Esophagus (tissue), 2 donors: ENCODE data around the gene PBX3. TPM values are rescaled to one million over a fixed set of nuclear protein-coding genes. Genes with fewer than 3 reads are reported as not detected.

ENCODE experiments used
- H3K27ac ChIP-seq, 2 donors: one replicate each; pipeline ENCODE4 v1.5.1; 2013; ENCODE audit warnings: low read depth in 2 of 2, mild to moderate bottlenecking in 2 of 2, inconsistent platforms in 1 of 2, low read length in 1 of 2, moderate library complexity in 1 of 2
- H3K27me3 ChIP-seq, 2 donors: one replicate each; pipeline ENCODE4 v1.6.1; 2013; ENCODE audit warnings: low read length in 2 of 2, control low read depth in 1 of 2, mild to moderate bottlenecking in 1 of 2; ENCODE audit not compliant: insufficient read depth in 2 of 2, control insufficient read depth in 1 of 2
- H3K36me3 ChIP-seq, 2 donors: one replicate each; pipeline ENCODE4 v1.6.1; 2013; ENCODE audit warnings: low read length in 1 of 2; ENCODE audit not compliant: control insufficient read depth in 2 of 2, insufficient read depth in 2 of 2
- H3K4me1 ChIP-seq, 2 donors: one replicate each; pipeline ENCODE4 v1.6.1; 2013; ENCODE audit warnings: low read length in 1 of 2; ENCODE audit not compliant: control insufficient read depth in 2 of 2, insufficient read depth in 2 of 2
- H3K4me3 ChIP-seq, 2 donors: one replicate each; pipeline ENCODE4 v1.5.1; 2013; ENCODE audit warnings: low read length in 2 of 2, mild to moderate bottlenecking in 2 of 2, low read depth in 1 of 2, moderate library complexity in 1 of 2
- H3K9me3 ChIP-seq, 2 donors: one replicate each; pipeline ENCODE4 v1.6.1; 2013; ENCODE audit warnings: mild to moderate bottlenecking in 2 of 2, low read depth in 1 of 2, low read length in 1 of 2, moderate library complexity in 1 of 2; ENCODE audit not compliant: control insufficient read depth in 2 of 2, insufficient read depth in 1 of 2
- WGBS, 2 donors: extraction: QIAGEN DNeasy Blood & Tissue Kit; methylation state at CpG; one replicate each; pipeline ENCODE4 v1.1.7; 2013; 5-methylcytosine and 5-hydroxymethylcytosine counted together
- polyA plus RNA-seq, 2 donors: library from polyadenylated mRNA; stranded (reverse); fragments of 200-250 nt; gene quantifications; one replicate each; pipeline ENCODE4 v1.2.3, GENCODE V29; 2013
- donor health status: healthy with polysubstance abuse.
- donor health status: Bipolar disorder and iron deficiency.

The PBX3 gene
- polyA plus RNA-seq, result 1 to 10 TPM; 3.5 to 6.9 TPM

DNA sequence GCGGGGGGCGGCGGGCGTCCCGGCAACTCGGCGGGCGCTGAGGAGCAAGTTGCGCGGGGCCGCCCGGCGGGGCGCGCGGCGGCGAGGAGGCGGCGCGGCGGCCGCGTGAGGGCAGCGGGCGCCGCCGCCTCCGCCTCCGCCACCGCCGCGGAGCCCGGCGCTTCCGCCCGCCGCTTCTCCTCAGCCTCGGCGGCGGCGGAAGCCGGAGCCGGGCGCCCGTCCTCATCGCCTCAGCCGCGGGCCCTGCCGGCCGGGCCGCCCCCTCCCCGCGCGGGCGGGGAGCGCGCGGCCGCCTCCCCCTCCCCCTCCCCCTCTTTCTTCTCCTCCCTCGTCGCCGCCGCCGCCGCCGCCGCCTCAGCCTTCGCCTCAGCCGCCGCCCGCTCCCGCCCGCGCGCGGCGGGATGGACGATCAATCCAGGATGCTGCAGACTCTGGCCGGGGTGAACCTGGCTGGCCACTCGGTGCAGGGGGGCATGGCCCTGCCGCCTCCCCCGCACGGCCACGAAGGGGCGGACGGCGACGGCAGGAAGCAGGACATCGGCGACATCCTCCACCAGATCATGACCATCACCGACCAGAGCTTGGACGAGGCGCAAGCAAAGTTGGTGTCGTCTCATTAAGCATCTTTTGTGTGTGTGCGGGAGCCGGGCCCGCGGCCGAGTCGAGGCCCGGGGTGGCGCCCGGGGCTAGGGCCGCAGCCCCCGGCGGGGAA, at the start of gene PBX3:
PBX3 (plus strand) TSS at position 321 of the 712 bp plus-strand sequence.
- Histone ChIP-seq H3K4me1 (peaks cover 0 to 2% of the 10 kb centered on the region in 2 donors), H3K27me3 (no peaks in the 10 kb centered on the region), H3K36me3 (no peaks in the 10 kb centered on the region), H3K4me3 (peak within 1 kb of the TSS; percentile 83 to 88), H3K9me3 (no peaks in the 10 kb centered on the region), H3K27ac (peak within 1 kb of the TSS; percentile 90 to 91)
- 0% methylated on average over 64 to 106 of the region's 107 CpGs for WGBS, 2 donors

DNA sequence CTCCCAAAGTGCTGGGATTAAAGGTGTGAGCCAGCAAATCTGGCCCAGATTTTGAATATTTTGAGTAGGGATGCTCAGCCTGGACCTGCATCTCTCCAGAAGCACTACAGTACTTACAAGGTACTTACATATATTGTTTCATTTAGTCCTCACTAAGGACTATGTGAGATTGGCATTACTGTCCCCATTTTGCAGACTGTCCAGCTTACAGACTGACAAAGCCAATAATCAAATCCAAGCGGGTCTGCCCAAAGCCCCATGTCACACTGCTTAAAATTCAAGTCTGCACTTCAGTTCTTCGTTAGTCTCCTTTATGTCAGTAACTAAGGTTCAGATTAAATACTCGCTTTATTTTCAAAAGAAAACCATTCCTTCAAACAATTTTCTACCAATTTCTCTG, 47.3 kb upstream of the PBX3 start:
- 92 to 96% methylated on average over 3 of the region's 3 CpGs for WGBS, 2 donors
- Histone ChIP-seq H3K4me3 (no peak overlapping the region), H3K36me3 (peaks cover 0 to 4% of the 10 kb centered on the region in 2 donors), H3K4me1 (no peaks in the 10 kb centered on the region), H3K27me3 (no peaks in the 10 kb centered on the region), H3K27ac (no peak overlapping the region), H3K9me3 (no peaks in the 10 kb centered on the region)

DNA sequence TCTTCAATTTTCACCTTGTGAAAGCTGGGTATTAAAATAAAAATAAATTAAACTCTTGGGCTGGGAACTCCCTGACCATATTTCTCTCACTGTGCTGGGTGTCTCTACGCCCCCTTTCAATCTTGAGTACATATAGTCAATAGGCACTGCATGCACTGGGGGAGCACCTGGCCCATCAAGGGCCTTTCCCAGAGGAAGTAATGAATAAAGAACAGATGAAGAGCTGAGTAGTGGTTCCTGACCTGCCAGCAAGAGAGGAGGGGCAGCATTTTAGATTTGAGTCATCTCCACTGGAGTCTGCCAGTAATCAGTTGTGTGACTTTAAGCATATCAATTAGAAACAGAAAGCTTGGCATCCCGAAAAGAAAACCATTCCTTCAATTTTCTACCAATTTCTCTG, 46.4 kb upstream of the PBX3 start:
- Histone ChIP-seq H3K4me3 (no peak overlapping the region), H3K27me3 (no peaks in the 10 kb centered on the region), H3K36me3 (peaks cover 0 to 4% of the 10 kb centered on the region in 2 donors), H3K4me1 (no peaks in the 10 kb centered on the region), H3K9me3 (no peaks in the 10 kb centered on the region), H3K27ac (no peak overlapping the region)
- WGBS, 2 donors, result 50 to 55% methylated on average over 2 of the region's 2 CpGs

DNA sequence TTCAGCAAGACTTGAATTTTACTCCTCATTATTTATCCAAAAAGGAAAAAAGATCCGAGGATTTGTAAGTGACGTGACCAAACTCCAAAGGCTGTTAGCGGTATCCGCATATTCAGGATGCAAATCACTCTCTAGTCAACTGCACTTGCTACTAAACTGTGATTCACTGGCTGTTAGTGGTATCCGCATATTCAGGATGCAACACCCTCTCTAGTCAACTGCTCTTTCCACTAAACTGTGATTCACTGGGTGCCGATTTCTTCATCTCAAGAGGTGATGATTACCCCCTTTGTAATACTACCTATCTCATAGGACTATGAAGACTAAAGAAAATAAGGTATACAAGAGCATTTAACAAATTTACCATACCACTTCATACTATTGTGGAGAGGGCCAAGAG, 45.8 kb upstream of the PBX3 start:
- 75 to 81% methylated on average over 6 of the region's 6 CpGs for WGBS, 2 donors
- no peak overlapping the region for H3K27ac ChIP-seq
- peaks cover 0 to 4% of the 10 kb centered on the region in 2 donors for H3K36me3 ChIP-seq
- no peaks in the 10 kb centered on the region for H3K27me3 ChIP-seq
- no peak overlapping the region for H3K4me3 ChIP-seq
- H3K4me1 ChIP-seq, result no peaks in the 10 kb centered on the region
- H3K9me3 ChIP-seq, result no peaks in the 10 kb centered on the region

DNA sequence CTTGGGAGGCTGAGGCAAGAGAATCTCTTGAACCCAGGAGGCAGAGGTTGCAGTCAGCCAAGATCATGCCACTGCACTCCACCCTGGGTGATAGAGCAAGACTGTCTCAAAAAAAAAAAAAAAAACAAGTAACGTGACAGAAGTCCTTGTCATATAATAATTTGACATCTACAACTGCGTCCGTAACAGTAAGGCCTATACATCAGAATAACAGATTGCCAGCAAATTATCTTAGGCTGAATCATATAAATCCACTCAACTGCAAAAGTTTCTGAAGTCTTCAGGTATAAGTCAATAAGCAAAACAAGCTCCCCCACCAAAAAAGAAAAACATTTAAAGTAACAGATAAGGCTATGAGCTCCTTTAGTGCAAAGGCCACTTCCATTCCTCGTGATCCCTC, 43.5 kb upstream of the PBX3 start:
- Histone ChIP-seq H3K27me3 (no peaks in the 10 kb centered on the region), H3K4me3 (no peak overlapping the region), H3K27ac (no peak overlapping the region), H3K9me3 (no peaks in the 10 kb centered on the region), H3K4me1 (no peaks in the 10 kb centered on the region), H3K36me3 (peaks cover 0 to 4% of the 10 kb centered on the region in 2 donors)
- WGBS, 2 donors, result 86 to 89% methylated on average over 4 of the region's 4 CpGs

DNA sequence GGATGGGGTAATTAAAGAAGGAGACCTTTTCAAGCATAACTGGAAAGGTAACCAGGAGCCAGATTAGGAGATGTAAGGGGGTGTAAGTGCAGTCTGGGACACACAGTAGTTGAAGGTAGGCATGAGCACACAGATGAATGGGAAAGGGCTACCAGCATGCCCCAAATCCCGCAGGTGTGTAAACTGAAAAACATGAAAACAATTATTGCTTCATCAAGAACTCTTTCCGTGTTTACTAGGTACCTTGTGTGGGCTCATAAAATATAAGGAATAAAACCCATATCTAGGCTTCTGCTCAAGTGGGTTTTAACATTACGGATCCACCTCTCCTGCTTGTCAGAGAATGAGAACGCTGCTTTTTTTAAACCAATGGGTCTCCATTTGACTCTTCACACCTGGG, 41.3 kb upstream of the PBX3 start:
- Histone ChIP-seq H3K9me3 (no peaks in the 10 kb centered on the region), H3K27ac (no peak overlapping the region), H3K4me3 (peak overlapping the region; percentile 92 to 96), H3K36me3 (peaks cover 0 to 4% of the 10 kb centered on the region in 2 donors), H3K27me3 (no peaks in the 10 kb centered on the region), H3K4me1 (no peaks in the 10 kb centered on the region)
- 81 to 82% methylated on average over 4 of the region's 4 CpGs for WGBS, 2 donors

DNA sequence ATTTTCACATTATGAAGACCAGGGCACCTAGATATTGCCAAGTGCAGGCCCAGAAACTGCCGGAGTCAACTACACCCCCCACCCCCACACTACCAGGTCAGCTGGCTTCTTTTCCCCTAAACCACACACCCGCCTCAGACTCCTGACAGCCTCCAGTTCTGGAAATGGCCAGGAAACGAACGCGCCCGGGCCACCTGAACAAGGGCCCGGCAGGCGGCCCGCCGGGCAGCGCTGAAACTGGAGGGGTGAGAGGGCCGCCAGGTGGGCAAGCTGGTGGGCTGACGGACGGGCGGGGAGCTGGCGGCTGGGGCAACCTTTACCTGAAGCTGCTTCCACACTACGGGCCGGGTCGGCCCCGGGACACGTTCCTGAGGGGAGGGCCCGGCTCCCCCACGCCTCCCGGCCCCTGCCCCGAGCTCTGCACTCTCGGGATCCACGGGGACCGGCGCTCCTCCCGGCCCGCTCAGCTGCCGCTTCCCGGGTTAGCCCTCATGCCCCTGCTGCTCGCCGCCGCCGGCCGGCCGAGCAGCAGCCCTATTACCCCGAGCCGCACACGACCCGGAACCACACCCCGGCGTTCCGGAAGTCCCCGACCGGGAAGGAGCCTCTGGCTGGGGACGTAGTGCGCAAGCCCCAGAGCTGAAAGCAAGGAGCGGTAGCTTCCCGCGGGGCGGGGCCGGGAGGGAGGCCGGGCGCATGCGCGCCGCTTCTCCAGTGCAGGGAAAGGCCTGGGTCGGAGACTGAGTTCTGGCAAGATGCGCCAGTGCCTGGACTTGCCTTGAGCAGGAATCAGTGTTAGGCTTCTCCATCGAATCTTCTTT, 40.3 kb upstream of the PBX3 start, which contains the start of gene MAPKAP1:
MAPKAP1 (minus strand) TSS at position 558 of the 821 bp plus-strand sequence. CDS start 34,634 bp downstream, outside the sequence.
- Histone ChIP-seq H3K36me3 (peaks cover 0 to 4% of the 10 kb centered on the region in 2 donors), H3K4me3 (peak within 1 kb of the TSS; percentile 92 to 96), H3K27ac (peak within 1 kb of the TSS; percentile 46 to 72), H3K4me1 (no peaks in the 10 kb centered on the region), H3K27me3 (no peaks in the 10 kb centered on the region), H3K9me3 (no peaks in the 10 kb centered on the region)
- 0 to 1% methylated on average over 58 to 63 of the region's 63 CpGs for WGBS, 2 donors

DNA sequence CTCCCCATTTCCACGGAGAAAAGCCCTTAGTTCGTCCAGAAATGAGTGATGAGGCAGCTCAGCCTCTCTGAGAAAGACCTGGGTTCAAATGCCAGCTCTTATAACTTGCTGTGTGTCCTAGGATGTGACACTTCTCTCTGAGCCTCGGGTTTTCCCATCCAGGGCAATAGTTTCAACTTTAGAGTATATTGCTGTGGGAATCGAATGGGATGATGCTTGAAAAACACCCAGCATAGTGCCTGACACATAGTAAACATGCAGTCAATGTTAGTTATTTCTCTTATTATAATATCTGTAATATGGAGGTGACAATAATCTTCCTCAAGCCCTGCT, 39.7 kb upstream of the PBX3 start:
- WGBS, 2 donors, result 22 to 25% methylated on average over 4 of the region's 4 CpGs
- no peaks in the 10 kb centered on the region for H3K9me3 ChIP-seq
- peaks cover 0 to 4% of the 10 kb centered on the region in 2 donors for H3K36me3 ChIP-seq
- peak overlapping the region; percentile 46 to 69 for H3K27ac ChIP-seq
- H3K27me3 ChIP-seq, result no peaks in the 10 kb centered on the region
- H3K4me1 ChIP-seq, result no peaks in the 10 kb centered on the region
- H3K4me3 ChIP-seq, result peak overlapping the region in 1 of 2 donors; percentile 96

DNA sequence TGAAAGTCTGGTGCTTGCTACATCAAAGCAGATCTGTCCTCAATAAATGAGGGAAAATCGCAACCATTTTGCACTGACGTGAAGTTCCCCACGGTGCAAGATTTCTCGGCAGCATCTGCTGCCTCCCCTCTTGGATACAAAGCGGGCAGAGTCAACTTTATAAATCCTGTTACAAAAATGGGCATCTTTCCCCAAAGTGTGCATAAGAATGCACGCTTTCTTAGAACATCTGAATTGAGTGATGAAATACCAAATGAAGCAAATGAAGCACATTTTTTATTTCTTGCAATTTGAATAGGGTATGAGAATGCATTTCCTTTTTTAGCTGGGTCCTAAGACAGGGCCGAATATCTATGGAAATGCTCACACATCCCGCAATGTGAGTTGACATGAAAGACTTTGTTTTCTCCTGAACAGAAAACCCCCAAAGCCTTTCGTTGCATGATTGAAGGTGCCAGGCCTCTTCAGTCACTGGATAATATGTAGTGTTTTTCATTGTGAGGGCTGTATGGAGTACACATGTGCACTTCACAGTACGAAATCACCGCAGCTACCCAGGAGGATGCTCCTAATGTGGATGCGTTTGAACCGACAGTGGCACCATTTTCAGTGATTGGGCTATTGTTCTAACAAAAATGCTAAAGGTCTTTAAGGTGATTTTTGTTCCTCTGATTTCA, 20.6 kb upstream of the PBX3 start:
- Histone ChIP-seq H3K27me3 (no peaks in the 10 kb centered on the region), H3K9me3 (no peaks in the 10 kb centered on the region), H3K27ac (no peak overlapping the region), H3K36me3 (no peaks in the 10 kb centered on the region), H3K4me3 (no peak overlapping the region), H3K4me1 (no peaks in the 10 kb centered on the region)
- WGBS, 2 donors, result 83 to 89% methylated on average over 13 of the region's 13 CpGs
